ENCODE results near the gene RASA3. TPM values are rescaled to one million over a fixed set of nuclear protein-coding genes. Genes with fewer than 3 reads are reported as not detected.

The RASA3 gene
- total RNA-seq, 1 donor from 2014 or later, result 41.1 TPM

DNA sequence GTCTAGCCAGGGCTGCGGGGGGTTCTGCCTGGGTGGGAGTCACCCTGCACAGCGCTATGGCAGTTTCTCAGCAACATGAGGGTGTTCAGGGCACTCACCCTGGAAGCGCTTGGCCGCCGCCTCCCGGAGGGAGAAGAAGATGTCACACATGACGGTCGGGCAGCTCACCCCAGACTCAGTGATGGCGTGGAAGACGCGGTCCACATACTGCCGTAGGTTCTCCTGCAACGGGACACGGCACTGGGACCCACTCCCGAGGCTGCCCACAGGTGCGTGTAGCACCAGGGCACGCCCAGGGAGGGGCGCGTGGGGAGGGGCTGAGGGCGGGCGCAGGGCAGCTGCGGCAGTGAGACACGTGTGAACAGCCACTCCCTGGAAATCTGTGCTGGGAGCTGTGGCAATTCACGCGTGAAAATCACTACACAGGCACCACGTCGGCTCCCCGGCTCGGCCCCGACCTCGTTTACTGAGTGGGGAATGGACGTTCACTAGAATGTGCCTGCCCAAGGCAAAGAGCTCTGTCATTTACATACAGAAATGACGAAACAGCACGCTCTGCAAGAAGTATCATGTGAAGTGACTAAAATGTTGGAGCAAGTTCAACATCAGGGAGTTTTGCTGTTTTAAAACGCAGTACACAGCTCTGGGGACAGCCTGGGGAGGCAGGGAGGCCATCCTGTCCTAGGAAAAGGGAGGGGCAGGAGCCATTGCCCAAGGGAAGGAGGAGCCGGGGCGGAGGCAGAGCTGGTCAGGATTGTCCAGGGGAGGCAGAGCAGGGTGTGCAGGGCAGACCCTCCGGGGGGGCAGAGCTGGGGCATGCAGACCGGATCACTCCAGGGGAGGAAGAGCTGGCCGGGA is 117.1 kb downstream of the RASA3 start:
- Histone ChIP-seq H3K27ac (ENCODE audit: low read depth, low read length) (no peak overlapping the region), H4K20me1 (ENCODE audit: insufficient read depth, low read length) (peaks cover 35% of the 10 kb centered on the region), H3K27me3 (ENCODE audit: insufficient read depth, low read length) (no peaks in the 10 kb centered on the region), H2AFZ (ENCODE audit: low read depth, low read length) (no peak overlapping the region), H3K79me2 (ENCODE audit: insufficient read depth, low read length) (peaks cover 7% of the 10 kb centered on the region), H3K9me3 (ENCODE audit: insufficient read depth, low read depth, low read length) (no peaks in the 10 kb centered on the region), H3K4me3 (ENCODE audit: insufficient read depth, low read depth, low read length) (no peak overlapping the region), H3K4me2 (ENCODE audit: low read length) (no peak overlapping the region), H3K4me1 (ENCODE audit: insufficient read depth, low read length) (peaks cover 8% of the 10 kb centered on the region), H3K36me3 (ENCODE audit: insufficient read depth, low read length) (peaks cover 17% of the 10 kb centered on the region), H3K9ac (ENCODE audit: low read length) (no peak overlapping the region)
- Mint-ChIP-seq H3K36me3 (ENCODE audit: low read depth, unreplicated experiment) (peaks cover 19% of the 10 kb centered on the region), H3K27me3 (ENCODE audit: low read depth, unreplicated experiment) (no peaks in the 10 kb centered on the region), H3K4me1 (ENCODE audit: low read depth, unreplicated experiment) (peaks cover 2% of the 10 kb centered on the region), H3K27ac (ENCODE audit: unreplicated experiment) (no peak overlapping the region), H3K9me3 (ENCODE audit: unreplicated experiment) (no peaks in the 10 kb centered on the region), H3K4me3 (ENCODE audit: unreplicated experiment) (no peak overlapping the region)
- TF ChIP-seq, protein P1, sequence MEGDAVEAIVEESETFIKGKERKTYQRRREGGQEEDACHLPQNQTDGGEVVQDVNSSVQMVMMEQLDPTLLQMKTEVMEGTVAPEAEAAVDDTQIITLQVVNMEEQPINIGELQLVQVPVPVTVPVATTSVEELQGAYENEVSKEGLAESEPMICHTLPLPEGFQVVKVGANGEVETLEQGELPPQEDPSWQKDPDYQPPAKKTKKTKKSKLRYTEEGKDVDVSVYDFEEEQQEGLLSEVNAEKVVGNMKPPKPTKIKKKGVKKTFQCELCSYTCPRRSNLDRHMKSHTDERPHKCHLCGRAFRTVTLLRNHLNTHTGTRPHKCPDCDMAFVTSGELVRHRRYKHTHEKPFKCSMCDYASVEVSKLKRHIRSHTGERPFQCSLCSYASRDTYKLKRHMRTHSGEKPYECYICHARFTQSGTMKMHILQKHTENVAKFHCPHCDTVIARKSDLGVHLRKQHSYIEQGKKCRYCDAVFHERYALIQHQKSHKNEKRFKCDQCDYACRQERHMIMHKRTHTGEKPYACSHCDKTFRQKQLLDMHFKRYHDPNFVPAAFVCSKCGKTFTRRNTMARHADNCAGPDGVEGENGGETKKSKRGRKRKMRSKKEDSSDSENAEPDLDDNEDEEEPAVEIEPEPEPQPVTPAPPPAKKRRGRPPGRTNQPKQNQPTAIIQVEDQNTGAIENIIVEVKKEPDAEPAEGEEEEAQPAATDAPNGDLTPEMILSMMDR (IDR thresholded peaks at IDR 0.05; ENCODE audit: insufficient read depth, low read depth, low read length), result no peak
- no peak for DNase-seq (ENCODE audit: low read depth)
- FAIRE-seq, result no peak

DNA sequence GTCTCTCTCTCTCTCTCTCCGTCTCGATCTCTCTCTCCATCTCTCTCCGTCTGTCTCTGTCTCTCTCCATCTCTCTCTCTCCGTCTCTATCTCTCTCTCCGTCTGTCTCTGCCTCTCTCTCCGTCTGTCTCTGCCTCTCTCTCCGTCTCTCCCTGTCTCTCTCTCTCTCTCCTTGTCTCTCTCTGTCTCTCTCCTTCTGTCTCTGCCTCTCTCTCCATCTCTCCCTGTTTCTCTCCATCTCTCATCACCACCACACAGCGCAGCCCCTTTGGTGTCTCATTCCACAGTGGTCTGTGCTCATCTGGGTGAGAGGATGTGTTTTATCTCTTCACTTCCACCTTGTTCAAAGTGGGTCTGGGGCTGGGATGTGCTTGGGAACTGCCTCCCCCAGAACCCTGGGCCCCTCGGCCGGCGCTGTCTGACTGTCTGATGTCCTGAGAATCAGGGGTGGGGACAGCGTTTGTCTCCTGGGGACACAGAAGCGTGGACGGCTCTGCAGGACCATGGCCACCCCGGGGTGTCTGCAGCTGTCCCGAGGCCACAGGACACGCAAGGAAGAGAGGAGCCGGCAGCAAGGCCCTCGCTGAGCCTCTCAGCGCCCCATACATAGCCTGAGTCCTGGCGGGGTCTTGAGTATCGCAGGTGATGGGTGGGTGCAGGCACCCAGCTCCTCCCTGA is 118.3 kb downstream of the RASA3 start:
- DNase-seq (ENCODE audit: low read depth), result no peak
- no peak overlapping the region for H3K4me3 Mint-ChIP-seq (ENCODE audit: unreplicated experiment)
- no peak for FAIRE-seq
- H3K4me1 Mint-ChIP-seq (ENCODE audit: low read depth, unreplicated experiment), result peaks cover 2% of the 10 kb centered on the region
- peaks cover 8% of the 10 kb centered on the region for H3K4me1 ChIP-seq (ENCODE audit: insufficient read depth, low read length)
- no peak overlapping the region for H3K4me2 ChIP-seq (ENCODE audit: low read length)
- TF ChIP-seq, protein P1 (IDR thresholded peaks at IDR 0.05; ENCODE audit: insufficient read depth, low read depth, low read length), result no peak
- TF ChIP-seq EZH2 (IDR thresholded peaks at IDR 0.05; ENCODE audit: insufficient read depth, low read length), result no peak
- no peak overlapping the region for H3K27ac Mint-ChIP-seq (ENCODE audit: unreplicated experiment)
- no peak overlapping the region for H2AFZ ChIP-seq (ENCODE audit: low read depth, low read length)
- peaks cover 32% of the 10 kb centered on the region for H4K20me1 ChIP-seq (ENCODE audit: insufficient read depth, low read length)
- H3K9ac ChIP-seq (ENCODE audit: low read length), result no peak overlapping the region
- peaks cover 22% of the 10 kb centered on the region for H3K36me3 Mint-ChIP-seq (ENCODE audit: low read depth, unreplicated experiment)
- no peak overlapping the region for H3K27ac ChIP-seq (ENCODE audit: low read depth, low read length)
- H3K9me3 Mint-ChIP-seq (ENCODE audit: unreplicated experiment), result no peaks in the 10 kb centered on the region
- peaks cover 7% of the 10 kb centered on the region for H3K79me2 ChIP-seq (ENCODE audit: insufficient read depth, low read length)
- no peak overlapping the region for H3K4me3 ChIP-seq (ENCODE audit: insufficient read depth, low read depth, low read length)
- no peaks in the 10 kb centered on the region for H3K27me3 ChIP-seq (ENCODE audit: insufficient read depth, low read length)
- H3K9me3 ChIP-seq (ENCODE audit: insufficient read depth, low read depth, low read length), result no peaks in the 10 kb centered on the region
- H3K36me3 ChIP-seq (ENCODE audit: insufficient read depth, low read length), result peaks cover 20% of the 10 kb centered on the region
- no peaks in the 10 kb centered on the region for H3K27me3 Mint-ChIP-seq (ENCODE audit: low read depth, unreplicated experiment)

All from astrocyte (in vitro differentiated cells and primary cell).